ENCODE data around the gene ATP6V1G1. TPM values are rescaled to one million over a fixed set of nuclear protein-coding genes. Genes with fewer than 3 reads are reported as not detected.

Gene ATP6V1G1
- total RNA-seq, 1 experiment from 2014 or later = 119 TPM

- no peak for TF ChIP-seq CTCF (conservative IDR thresholded peaks at IDR 0.05)
- Histone ChIP-seq H3K27ac (ENCODE audit: insufficient read length, low read depth, low read length) (no peak overlapping the region), H4K91ac (ENCODE audit: insufficient read length, low read depth, low read length) (no peak overlapping the region), H2BK5ac (ENCODE audit: insufficient read length, low read length) (no peak overlapping the region), H2BK15ac (ENCODE audit: low read depth, low read length) (no peak overlapping the region), H3K4me1 (ENCODE audit: insufficient read depth, low read length) (peaks cover 7% of the 10 kb centered on the region; the same call in 1 of the 2 replicates), H3K9ac (ENCODE audit: extremely low read depth, insufficient read length, low read length) (no peak overlapping the region), H3K79me2 (ENCODE audit: insufficient read depth, low read length) (no peaks in the 10 kb centered on the region), H4K5ac (ENCODE audit: insufficient read length, low read depth, low read length) (no peak overlapping the region), H3K23me2 (ENCODE audit: insufficient read length, low read depth, low read length, poor library complexity, severe bottlenecking) (peaks cover 10% of the 10 kb centered on the region), H2BK120ac (ENCODE audit: low read depth, low read length, poor library complexity, severe bottlenecking) (no peak overlapping the region), H3K4ac (ENCODE audit: low read depth, low read length) (no peak overlapping the region), H3K27me3 (ENCODE audit: insufficient read depth, low read length) (no peaks in the 10 kb centered on the region), H3K4me2 (ENCODE audit: insufficient read depth, insufficient read length, low read length) (no peak overlapping the region), H3T11ph (ENCODE audit: low read length) (no peak overlapping the region), H2BK20ac (ENCODE audit: low read depth, low read length, poor library complexity, severe bottlenecking) (no peak overlapping the region), H3K18ac (ENCODE audit: insufficient read length, low read depth, low read length) (no peak overlapping the region), H3K79me1 (ENCODE audit: insufficient read depth, low read depth, low read length, poor library complexity, severe bottlenecking) (no peaks in the 10 kb centered on the region), H3K14ac (ENCODE audit: insufficient read depth, low read length) (no peak overlapping the region), H2AFZ (ENCODE audit: low read length) (no peak overlapping the region), H4K20me1 (ENCODE audit: control insufficient read depth, insufficient read depth, insufficient read length) (no peaks in the 10 kb centered on the region), H3K23ac (ENCODE audit: insufficient read length, low read depth, low read length) (no peak overlapping the region), H4K8ac (replicated peaks; ENCODE audit: insufficient read length, low read depth, low read length) (no peak overlapping the region), H3K9me3 (ENCODE audit: control insufficient read depth, low read depth, low read length) (no peaks in the 10 kb centered on the region), H3K56ac (ENCODE audit: insufficient read length, low read depth, low read length) (no peak overlapping the region), H2BK12ac (ENCODE audit: insufficient read length, low read depth, low read length) (no peak overlapping the region), H2AK5ac (ENCODE audit: insufficient read length, low read length) (no peak overlapping the region)
- no peak overlapping the region for H3K27ac Mint-ChIP-seq
- no peak for DNase-seq
- WGBS (ENCODE audit: extremely low coverage, insufficient read length, low lambda C conversion rate) = no CpG with 5 or more reads among the region's 2 CpGs
- H3K27me3 Mint-ChIP-seq (ENCODE audit: low read depth) = peaks cover 17% of the 10 kb centered on the region
- peaks cover 0 to 4% (median 3%) of the 10 kb centered on the region in 3 experiments; a peak in 2 of 7 replicates for H3K36me3 Mint-ChIP-seq (ENCODE audit: insufficient read depth in 1 of 3, low read depth in 3 of 3)
- peaks cover 0 to 4% of the 10 kb centered on the region in 2 experiments; a peak in 1 of 5 replicates for H3K9me3 Mint-ChIP-seq
- H3K4me1 Mint-ChIP-seq = peaks cover 17 to 20% of the 10 kb centered on the region in 2 experiments
- H3K4me3 Mint-ChIP-seq = no peak overlapping the region
Measured at GRCh38 chr9:114608525-114608796, 20.9 kb downstream of the ATP6V1G1 start.
